Measurements from ENCODE around the gene PRDM2. TPM values are rescaled to one million over a fixed set of nuclear protein-coding genes. Genes with fewer than 3 reads are reported as not detected.

Gene PRDM2
- total and polyA plus RNA-seq, 2 of the 13 experiments (the other 11 are each of a cell fraction or from before 2014, with no cell fraction given), result 4.0 to 6.5 TPM

GRCh38 chr1:13763991-13764390, 64.0 kb downstream of the PRDM2 start:
- ATAC-seq (no peak), DNase-seq (ENCODE audit: low spot score) (no peak), FAIRE-seq (no peak)
- Histone ChIP-seq H3K27ac (ENCODE audit: extremely low read length, insufficient read depth, low read length) (no peak overlapping the region), H4K20me1 (ENCODE audit: insufficient read depth, low read length) (peaks cover 6% of the 10 kb centered on the region; the same call in 1 of the 2 replicates), H2AFZ (ENCODE audit: low read length) (no peak overlapping the region), H3K9me3 (ENCODE audit: low read length) (no peaks in the 10 kb centered on the region), H3K4me3 (replicated peaks in 1 of 3; ENCODE audit: insufficient read depth in 1 of 3, low read depth in 2 of 3, low read length in 3 of 3) (no peak overlapping the region), H3K4me1 (ENCODE audit: insufficient read depth, low read length) (peaks cover 6% of the 10 kb centered on the region; the same call in 1 of the 2 replicates), H3K79me2 (ENCODE audit: insufficient read depth, low read length) (peaks cover 50% of the 10 kb centered on the region), H3K9ac (ENCODE audit: insufficient read depth, low read depth, low read length) (no peak overlapping the region), H3K4me2 (ENCODE audit: low read depth, low read length) (no peak overlapping the region), H3K36me3 (replicated peaks in 1 of 2; ENCODE audit: control insufficient read depth in 1 of 2, insufficient read depth in 2 of 2, low read length in 2 of 2) (no peaks in the 10 kb centered on the region), H3K27me3 (ENCODE audit: control insufficient read depth in 1 of 2, insufficient read depth in 2 of 2, low read length in 2 of 2) (no peaks in the 10 kb centered on the region)
- TF ChIP-seq AKNA (CRISPR knock-in tag; IDR thresholded peaks at IDR 0.05; ENCODE audit: borderline replicate concordance) (no peak), EP300 (IDR thresholded peaks at IDR 0.05; ENCODE audit: low read depth in 2 of 2, low read length in 2 of 2) (no peak), EP300 (CRISPR knock-in tag; IDR thresholded peaks at IDR 0.05; ENCODE audit: borderline replicate concordance) (no peak), ZFP41 (CRISPR knock-in tag; IDR thresholded peaks at IDR 0.05; ENCODE audit: borderline replicate concordance) (no peak), HDAC1 (CRISPR knock-in tag; IDR thresholded peaks at IDR 0.05) (no peak), FOXM1 (CRISPR knock-in tag; IDR thresholded peaks at IDR 0.05) (no peak), ZNF484 (CRISPR knock-in tag; IDR thresholded peaks at IDR 0.05; ENCODE audit: borderline replicate concordance, low read depth) (no peak), HOXD1 (CRISPR knock-in tag; IDR thresholded peaks at IDR 0.05) (no peak), FOSL2 (CRISPR knock-in tag; IDR thresholded peaks at IDR 0.05) (no peak), ZNF367 (CRISPR knock-in tag; IDR thresholded peaks at IDR 0.05; ENCODE audit: borderline replicate concordance) (no peak), JDP2 (CRISPR knock-in tag; IDR thresholded peaks at IDR 0.05; ENCODE audit: borderline replicate concordance) (no peak)
- ChIA-PET POLR2A (no interaction called here), CTCF (ENCODE audit: low intra/inter-chr PET ratio, low total read pairs) (no interaction called here)
- intact Hi-C loops (cut with micrococcal nuclease; ENCODE audit: unreplicated experiment), result no loop called here
- in situ Hi-C loops (cut with HindIII; ENCODE audit: extremely low pct_ligation_motif_present, low pct_unique_long_range_greater_than_20kb), result no loop called here
- 89% methylated on average over 6 of the region's 6 CpGs for WGBS (ENCODE audit: low lambda C conversion rate)
- no TSS peak for BruUV-seq (replicated peaks)

Measured in HepG2 (cell line).